GM19351 (cell line): ENCODE results near the gene BFSP2.
"Not testable (repeated sequence)": the region's sequence is repeated elsewhere in the genome, so short reads cannot be mapped to it uniquely, and the experiment has no call there.

Source experiments
- ATAC-seq: cut with Tn5 transposase; IDR thresholded peaks from one replicate; pipeline ENCODE4 v1.9.1; 2021; ENCODE audit warnings: mild to moderate bottlenecking, moderate library complexity; ENCODE audit not compliant: unreplicated experiment

The BFSP2 gene

GRCh38 chr3:133505813-133506212 is 106.0 kb downstream of the BFSP2 start:
- peak; percentile 46 for ATAC-seq

GRCh38 chr3:133506215-133506901 is 106.5 kb downstream of the BFSP2 start:
- ATAC-seq = peak; percentile 97

GRCh38 chr3:133509488-133509887 is 109.6 kb downstream of the BFSP2 start:
- no peak for ATAC-seq

- no peak for ATAC-seq
Observed at GRCh38 chr3:133512416-133513089, 112.7 kb downstream of the BFSP2 start.

- no peak for ATAC-seq
Observed at GRCh38 chr3:133514418-133514817, 114.6 kb downstream of the BFSP2 start.

- ATAC-seq = no peak
Observed at GRCh38 chr3:133515127-133515526, 115.3 kb downstream of the BFSP2 start.

- no peak for ATAC-seq
Observed at GRCh38 chr3:133520286-133520685, 120.4 kb downstream of the BFSP2 start.

- not testable (repeated sequence) for ATAC-seq
Observed at GRCh38 chr3:133520938-133521337, 121.1 kb downstream of the BFSP2 start.

GRCh38 chr3:133521946-133522345 is 122.1 kb downstream of the BFSP2 start:
- no peak for ATAC-seq

GRCh38 chr3:133523758-133524157 is 123.9 kb downstream of the BFSP2 start:
- not testable (repeated sequence) for ATAC-seq
